C1 segment of cervical spinal cord (tissue), 14 donors: Measurements from ENCODE around the gene CDK5R2.
A peak's percentile ranks its signal among the peaks of the same experiment; 100 is the strongest.
"Not testable (repeated sequence)": the region's sequence is repeated elsewhere in the genome, so short reads cannot be mapped to it uniquely, and the experiment has no call there.

Source experiments
- DNase-seq, 14 donors: peaks; one replicate each; lab custom pipeline; 2025; lab: John Stamatoyannopoulos, UW

Gene CDK5R2

DNA sequence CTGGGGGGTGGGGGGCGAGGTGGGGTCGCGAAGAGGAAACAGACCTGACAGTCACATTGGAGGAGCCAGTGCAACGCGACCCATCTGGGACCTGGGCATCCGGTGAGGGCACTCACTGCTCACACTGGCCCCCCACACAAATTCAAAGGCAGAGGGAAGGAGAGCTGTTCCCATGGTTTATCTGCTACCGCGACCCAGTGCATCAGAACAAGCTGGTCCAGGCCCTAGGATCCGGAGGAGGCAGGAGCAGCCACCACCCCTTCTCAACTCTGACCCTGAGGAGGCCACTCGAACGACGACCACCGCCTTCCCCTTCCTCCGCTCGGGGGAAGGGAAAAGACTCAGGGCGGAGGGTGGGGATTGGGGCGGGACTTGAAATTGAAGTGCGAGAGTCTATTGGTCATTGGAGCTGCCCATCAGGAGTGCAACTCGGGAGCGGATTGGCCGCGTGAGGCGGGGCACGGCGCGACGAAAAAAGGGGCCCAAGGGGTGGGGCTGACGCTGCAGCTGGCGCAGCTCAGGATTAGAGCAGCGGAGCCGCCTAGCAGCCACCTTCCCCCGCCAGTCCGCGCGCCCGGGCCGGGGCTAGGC is at the start of gene CDK5R2:
Gene CDK5R2 (plus strand): TSS at position 526 of the 591 bp plus-strand sequence. CDS start 155 bp downstream, outside the sequence.
- peak in 12 of 14 donors; percentile 19 to 93 (median 40) for DNase-seq

DNA sequence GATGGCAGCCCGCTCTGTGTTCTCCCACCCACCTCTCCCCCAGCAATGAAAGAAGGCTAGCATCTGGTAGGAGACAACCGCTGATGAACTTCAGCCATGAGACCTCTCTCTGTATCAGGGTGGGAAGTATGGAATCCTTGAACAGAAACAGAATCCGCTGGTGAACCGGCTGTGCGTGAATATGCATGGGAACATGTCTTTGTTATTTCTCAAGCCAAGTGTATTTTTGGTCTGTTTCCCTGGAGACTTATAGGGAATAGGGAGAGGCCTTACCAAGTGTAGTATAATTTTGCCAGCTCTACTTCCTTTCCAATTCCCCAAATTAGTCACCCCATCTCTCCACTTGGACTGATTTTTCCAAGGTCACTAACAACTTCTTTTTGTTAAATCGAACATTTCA is 48.7 kb upstream of the CDK5R2 start:
- no peak for DNase-seq

DNA sequence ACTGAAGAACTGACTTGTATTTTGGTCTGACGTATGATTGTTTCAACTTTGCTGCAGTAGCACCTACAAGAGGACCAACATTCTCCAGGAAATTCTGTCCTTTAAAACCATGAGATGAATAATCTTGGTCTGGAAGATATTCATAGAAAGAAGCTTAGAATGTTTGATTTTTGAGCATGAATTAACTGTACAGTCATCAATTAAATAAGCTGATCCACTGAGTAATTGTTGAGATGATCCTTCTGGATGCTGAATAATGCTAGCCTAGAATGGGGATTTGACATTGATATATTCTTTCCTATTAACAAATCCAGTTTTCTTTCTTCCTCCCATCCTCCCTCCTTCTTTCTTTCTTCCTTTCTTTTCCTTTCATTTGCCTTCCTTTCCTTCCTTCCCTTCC is 39.0 kb upstream of the CDK5R2 start:
- no peak for DNase-seq

DNA sequence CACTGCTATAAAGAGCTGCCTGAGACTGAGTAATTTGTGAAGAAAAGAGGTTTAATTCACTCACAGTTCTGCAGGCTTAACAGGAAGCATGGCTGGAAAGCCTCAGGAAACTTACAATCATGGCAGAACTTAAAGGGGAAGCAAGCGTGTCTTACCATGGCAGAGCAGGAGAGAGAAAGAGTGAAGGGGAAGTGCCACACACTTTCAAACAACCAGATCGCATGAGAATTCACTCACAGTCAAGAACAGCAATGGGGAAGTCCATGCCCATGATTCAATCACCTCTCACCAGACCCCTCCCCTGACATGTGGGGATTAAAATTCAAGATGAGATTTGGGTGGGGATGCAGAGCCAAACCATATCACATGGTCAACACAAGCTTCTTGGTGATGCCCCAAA is 34.7 kb upstream of the CDK5R2 start:
- no peak for DNase-seq

DNA sequence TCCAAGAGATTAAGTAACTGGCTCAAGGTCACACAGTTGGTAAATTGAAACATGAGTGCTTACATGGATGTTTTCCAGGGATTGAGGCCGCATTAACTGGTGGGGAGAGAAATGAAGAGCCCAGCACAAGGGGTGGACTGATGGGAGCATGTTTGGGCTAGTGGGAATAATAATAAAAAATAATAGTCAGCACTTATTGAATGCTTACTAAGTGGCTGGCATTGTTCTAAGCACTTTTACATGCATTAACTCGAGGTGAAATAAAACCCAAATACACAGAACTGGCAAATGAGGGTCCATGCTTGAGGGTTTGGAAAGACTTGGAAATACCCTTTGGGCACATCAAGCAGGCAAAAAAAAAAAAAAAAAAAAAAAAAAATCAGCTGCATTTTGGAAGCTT is 34.0 kb upstream of the CDK5R2 start:
- DNase-seq: no peak

DNA sequence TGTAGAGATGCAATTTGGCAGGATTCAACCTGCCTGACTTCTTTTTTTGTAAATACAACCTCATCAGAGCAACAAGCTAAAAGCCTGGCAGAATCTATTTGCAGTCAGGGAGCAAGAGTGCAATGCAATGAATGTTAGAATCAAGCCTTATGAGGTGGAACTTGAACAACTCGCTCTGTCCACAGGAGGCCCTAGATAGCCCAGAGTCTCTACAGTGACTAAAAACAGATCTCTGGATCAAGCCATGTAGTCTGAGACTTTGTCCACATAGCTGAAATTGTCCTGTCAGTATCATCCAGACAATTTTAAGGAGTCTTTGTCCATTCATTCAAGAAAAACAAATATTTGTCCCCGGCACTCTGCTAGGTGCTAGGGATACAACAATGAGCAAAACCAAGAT is 32.0 kb upstream of the CDK5R2 start:
- no peak for DNase-seq

DNA sequence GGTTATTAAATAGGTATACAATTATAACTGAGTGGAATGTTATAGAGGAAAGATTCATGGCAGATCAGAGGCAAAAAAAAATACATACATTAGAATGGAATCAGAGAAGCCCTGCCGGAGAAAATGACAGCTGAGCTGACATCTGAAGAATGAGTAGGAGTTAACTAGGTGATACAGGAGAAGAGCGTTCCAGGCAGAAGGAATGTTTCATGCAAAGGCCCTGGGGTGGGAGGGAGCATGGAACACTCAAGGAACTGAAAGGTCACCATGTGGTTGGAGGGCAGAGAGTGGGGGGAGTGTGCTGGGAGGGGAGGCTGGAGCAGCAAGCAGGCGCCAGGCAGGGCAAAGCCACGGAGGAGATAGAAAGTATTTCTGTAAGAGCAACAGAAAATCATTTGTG is 31.6 kb upstream of the CDK5R2 start:
- no peak for DNase-seq

DNA sequence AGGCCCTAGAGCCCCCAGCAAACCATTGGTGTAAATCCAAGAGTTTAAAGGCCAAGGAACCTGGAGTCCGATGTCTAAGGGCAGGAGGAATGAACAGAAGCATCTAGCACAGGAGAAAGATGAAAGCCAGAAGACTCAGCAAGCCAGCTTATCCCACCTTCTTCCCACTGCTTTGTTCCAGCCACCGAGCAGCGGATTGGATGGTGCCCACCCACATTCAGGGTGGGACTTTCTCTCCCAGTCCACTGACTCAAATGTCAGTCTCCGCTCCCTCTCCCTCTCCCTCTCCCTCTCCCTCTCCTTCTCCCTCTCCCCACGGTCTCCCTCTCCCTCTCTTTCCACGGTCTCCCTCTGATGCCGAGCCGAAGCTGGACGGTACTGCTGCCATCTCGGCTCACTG is 29.0 kb upstream of the CDK5R2 start:
- DNase-seq: not testable (repeated sequence)

DNA sequence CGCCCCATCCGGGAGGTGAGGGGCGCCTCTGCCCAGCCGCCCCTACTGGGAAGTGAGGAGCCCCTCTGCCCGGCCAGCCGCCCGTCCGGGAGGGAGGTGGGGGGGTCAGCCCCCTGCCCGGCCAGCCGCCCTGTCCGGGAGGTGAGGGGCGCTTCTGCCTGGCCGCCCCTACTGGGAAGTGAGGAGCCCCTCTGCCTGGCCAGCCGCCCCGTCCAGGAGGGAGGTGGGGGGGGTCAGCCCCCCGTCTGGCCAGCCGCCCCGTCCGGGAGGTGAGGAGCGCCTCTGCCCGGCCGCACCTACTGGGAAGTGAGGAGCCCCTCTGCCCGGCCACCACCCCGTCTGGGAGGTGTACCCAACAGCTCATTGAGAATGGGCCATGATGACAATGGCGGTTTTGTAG is 27.7 kb upstream of the CDK5R2 start:
- not testable (repeated sequence) for DNase-seq

DNA sequence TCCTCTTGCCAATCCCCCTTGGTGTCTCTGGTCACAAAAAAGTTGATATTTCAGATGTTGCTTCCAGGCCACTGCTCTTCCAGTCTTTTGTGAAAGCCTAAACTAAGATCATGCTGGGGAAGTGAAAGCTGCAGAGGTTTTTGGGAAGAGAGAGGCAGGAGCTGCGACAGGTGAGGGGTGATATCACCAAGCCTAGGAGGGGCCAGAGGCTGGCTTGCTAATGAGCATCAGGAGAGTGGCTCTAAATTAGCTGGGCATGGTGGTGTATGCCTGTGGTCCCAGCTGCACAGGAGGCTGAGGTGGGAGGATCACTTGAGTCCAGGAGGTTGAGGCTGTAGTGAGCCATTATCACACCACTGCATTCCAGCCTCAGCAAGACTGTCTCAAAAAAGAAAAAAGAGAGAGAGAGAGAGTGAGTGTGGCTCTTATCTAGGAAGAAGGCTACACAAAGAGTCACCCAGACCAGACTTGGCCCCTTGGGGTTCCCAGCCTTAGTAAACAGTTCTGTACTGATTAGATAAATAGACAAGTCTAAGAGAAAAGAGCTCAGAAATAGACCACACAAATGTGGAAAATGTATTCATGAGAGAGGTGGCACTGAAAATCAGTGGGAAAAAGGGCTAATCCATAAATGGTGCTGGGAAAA is 14.6 kb upstream of the CDK5R2 start:
- no peak for DNase-seq

DNA sequence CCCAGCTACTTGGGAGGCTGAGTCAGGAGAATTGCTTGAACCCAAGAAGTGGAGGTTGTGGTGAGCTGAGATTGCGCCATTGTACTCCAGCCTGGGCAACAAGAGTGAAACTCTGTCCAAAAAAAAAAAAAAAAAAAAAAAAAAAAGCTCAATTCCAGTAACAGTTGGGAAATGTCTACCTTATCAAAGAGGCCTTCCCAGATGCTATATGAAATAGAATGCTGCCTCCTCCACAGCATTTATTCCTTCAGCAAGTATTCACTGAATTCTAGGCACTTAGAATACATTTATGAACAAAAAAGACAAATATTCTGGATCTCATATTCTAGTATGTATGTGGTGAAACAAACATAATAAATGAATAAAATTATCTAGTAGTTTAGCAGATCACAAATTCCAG is 12.8 kb upstream of the CDK5R2 start:
- no peak for DNase-seq

DNA sequence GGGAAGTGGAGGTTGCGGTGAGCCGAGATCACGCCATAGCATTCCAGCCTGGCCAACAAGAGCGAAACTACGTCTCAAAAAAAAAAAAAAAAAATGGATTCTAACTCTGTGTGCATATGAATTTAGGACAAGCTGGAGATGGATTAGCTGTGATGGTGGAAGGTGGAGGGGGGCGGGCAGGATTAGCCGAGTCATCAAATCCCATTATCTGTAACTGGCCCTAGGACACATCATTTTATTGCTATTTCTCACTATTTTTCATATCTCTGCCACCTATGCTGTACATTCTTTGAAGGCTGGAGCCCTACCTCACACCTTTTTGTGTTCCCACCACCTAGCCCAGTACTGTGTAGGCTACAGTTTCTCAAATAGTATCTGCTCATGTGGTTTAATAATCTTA is 7.3 kb upstream of the CDK5R2 start:
- no peak for DNase-seq

DNA sequence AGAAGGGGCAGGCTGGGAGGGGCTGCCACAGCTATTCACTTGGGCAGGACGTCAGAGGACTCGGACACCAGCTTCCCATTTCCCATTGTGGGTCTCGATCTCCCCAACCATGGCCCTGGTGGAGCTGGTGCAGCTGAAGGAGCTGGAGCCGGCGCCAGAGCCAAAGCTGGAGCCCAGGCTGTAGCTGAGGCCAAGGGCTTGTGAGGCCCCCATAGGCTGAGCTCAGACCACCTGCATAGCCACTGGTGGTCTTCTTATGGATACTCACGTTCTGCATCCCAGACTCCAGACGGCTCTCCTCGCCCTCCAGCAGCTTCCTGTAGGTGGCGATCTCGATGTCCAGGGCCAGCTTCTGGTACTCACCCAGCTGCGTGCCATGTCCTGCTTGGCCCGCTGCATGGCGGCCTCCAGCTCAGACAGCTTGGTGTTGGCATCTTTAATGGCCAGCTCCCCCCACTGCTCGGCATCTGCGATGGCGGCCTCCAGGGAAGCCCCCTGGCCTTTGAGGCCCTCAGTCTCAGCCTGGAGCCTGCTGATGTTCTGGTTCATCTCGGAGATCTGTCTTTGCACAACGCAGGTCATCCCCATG is 6.0 kb upstream of the CDK5R2 start:
- no peak for DNase-seq

DNA sequence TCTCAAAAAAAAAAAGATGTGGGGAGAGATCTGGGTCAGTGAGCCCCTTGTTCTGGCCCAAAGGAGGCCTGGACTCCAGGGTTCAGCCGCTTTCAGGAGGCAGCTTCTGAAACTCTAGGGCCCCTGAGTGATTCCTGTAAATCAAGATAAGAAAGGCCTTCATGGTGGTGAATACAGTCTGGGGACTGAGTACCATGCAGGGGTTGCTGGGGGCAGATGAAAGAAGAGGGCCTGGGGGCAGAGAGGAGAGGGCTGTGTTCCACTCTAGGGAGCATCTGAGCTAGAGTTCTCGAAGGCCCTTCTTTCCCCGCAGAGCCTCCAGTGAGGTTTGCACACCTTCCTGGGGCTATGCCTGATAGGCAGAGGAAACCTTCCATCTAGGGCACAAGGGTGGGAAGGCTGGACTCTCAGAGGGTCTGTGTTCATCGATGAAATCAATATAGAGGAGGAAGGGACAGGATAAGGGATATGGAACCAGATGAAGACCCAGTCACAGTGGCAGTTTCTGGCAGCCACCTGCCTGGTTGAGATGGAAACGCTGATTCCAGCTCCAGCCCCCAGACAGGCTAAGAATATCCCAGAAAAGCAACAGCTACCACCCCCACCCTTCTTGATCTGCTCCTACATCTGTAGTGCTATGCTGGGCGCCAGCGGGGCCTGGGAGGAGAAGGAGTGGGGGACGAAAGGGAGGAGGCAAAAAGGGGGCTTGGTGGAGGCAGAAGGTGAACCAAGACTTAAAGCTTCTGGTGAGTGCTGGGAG is 4.7 kb upstream of the CDK5R2 start:
- no peak for DNase-seq

DNA sequence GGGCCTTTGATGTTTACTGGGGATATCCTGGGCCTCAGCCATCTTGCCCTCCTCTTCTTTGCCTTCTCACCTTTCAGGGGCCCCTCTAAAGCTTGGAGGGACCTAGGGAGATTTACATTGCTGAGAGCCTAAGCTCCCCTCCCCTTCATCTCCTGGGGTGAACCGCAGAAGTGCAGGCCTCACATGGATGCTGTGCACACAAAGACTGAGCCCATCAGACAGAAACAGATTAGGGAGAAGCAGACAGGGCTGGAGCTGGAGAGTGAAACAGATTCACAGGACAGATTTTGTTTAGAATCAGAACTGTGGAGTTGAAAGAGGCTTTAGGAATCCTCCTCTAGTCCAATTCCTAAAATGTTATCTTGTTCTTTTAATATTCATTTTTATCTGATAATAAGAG is 3.4 kb upstream of the CDK5R2 start:
- DNase-seq: no peak

DNA sequence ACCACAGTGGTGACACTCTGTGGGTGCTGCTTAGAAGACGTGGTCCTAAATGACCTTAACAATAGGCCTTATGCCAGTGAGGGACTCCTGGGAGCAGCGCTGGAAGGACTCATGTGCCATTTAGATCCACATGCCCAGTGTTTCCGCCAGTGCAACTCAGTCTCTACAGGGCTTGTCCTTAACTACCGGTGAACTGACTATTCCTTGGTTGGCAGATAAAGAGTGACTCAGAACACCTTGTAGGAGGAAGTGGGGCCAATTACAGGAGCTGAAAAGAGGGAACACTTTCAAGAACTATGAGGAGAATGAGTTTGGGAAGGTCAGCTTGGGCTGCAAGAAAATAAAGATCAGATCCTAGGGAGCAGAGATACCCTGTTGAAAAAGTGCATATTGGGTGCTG is 1.8 kb upstream of the CDK5R2 start:
- DNase-seq: no peak

DNA sequence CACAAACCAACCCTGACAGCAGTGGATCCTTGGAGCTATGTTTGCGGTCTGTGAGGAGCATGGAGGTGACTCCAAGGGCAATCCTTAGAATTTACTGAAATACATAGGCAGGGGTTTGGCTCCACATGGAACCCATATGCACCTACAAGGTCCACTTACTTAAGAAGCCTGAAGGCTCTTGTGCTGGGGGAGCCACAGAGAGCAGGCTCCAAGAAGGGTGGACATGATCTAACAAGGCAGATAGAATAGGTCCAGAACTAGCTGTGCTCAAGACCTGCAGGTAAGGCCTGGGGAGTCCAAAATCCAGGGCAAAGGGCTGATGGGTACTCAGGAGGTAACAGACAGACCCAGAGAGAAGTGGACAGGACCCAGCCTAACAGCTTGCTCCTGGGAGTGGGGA is 1.2 kb upstream of the CDK5R2 start:
- no peak for DNase-seq

DNA sequence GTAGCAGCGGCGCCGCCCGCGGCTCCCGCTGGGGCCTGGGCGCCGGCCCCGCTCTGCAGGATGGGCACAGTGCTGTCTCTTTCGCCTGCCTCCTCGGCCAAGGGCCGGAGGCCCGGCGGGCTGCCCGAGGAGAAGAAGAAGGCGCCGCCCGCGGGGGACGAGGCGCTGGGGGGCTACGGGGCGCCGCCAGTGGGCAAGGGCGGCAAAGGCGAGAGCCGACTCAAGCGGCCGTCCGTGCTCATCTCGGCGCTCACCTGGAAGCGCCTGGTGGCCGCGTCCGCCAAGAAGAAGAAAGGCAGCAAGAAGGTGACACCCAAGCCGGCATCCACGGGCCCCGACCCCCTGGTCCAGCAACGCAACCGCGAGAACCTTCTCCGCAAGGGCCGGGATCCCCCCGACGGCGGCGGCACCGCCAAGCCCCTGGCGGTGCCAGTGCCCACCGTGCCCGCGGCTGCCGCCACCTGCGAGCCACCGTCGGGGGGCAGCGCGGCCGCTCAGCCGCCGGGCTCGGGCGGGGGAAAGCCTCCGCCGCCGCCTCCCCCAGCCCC is 369 bp downstream of the CDK5R2 start:
- no peak for DNase-seq

DNA sequence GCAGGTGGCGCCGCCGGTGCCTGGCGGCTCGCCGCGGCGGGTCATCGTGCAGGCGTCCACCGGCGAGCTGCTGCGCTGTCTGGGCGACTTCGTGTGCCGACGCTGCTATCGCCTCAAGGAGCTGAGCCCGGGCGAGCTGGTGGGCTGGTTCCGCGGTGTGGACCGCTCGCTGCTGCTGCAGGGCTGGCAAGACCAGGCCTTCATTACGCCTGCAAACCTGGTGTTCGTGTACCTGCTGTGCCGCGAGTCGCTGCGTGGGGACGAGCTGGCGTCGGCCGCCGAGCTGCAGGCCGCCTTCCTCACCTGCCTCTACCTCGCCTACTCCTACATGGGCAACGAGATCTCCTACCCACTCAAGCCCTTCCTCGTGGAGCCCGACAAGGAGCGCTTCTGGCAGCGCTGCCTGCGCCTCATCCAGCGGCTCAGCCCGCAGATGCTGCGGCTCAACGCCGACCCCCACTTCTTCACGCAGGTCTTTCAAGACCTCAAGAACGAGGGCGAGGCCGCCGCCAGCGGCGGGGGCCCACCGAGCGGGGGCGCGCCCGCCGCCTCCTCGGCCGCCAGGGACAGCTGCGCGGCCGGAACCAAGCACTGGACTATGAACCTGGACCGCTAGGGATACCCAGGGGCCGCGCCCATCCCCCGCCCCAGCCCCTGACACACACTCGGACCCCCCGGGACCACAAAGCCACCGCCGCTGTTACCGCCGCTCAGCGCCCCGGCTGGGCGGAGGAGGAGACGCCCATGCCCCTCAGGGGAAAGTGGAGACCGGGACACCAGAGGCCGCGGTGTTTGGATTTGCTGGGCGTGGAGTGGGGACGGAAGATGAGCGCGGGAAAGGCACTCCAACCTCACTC is 1.1 kb downstream of the CDK5R2 start:
- DNase-seq: peak in 1 of 14 donors; percentile 37

DNA sequence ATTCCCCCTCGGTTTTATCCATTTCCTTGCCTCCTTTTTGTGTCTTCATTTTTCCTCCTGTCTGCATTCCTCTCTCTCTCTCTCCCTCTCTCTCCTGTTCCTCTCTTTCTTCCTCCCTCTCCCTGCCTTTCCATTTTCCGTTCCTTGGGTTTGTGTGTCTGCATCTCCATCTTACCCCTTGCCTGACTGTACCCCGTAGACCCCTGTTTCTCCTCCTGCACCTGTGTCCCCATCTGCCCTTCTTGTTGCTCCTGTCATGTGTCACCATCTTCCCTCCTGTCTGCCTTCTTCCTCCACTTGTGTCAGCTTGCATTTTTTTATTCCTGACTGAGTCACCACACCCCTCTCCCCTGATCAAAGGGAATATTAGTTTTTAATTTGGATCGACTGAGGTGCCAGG is 1.8 kb downstream of the CDK5R2 start:
- no peak for DNase-seq
